Measurements from ENCODE around the gene DNAJC7.

DNA sequence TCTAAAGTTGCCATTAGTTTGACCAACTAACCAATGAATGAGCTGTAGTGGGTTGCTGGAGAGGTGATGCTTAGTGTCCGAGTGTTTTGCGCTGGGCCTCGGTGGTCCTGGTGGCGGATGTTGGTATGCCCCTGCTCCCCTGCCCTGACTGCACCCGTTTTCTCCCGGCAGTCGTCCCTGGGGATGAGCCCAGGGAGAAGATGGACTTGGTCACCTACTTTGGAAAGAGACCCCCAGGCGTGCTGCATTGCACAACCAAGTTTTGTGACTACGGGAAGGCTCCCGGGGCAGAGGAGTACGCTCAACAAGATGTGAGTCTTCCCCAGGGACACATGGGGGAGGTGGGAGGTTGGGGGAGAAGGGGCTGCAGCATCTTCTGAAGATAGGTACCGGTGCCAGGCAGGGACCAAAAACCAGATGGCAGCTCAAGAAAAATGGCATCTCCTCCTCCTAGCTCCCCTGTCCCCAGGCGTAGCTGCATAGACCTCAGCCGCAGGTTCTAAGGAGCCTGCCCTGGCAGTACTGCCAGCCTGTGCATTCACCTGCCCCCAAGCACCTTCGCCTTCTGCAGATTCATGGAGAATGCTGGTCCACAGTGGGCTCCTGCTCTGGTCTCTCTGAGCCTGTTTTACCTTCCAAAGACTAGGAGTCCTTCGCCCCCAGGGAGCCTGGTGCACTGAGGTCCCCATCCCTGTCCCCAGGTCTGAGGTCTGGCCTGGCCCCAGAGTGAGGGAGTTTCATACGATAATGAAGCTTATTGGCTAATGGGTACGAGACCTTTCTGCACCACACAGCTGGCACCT is 45.3 kb downstream of the DNAJC7 start:
- TF ChIP-seq, protein P1, sequence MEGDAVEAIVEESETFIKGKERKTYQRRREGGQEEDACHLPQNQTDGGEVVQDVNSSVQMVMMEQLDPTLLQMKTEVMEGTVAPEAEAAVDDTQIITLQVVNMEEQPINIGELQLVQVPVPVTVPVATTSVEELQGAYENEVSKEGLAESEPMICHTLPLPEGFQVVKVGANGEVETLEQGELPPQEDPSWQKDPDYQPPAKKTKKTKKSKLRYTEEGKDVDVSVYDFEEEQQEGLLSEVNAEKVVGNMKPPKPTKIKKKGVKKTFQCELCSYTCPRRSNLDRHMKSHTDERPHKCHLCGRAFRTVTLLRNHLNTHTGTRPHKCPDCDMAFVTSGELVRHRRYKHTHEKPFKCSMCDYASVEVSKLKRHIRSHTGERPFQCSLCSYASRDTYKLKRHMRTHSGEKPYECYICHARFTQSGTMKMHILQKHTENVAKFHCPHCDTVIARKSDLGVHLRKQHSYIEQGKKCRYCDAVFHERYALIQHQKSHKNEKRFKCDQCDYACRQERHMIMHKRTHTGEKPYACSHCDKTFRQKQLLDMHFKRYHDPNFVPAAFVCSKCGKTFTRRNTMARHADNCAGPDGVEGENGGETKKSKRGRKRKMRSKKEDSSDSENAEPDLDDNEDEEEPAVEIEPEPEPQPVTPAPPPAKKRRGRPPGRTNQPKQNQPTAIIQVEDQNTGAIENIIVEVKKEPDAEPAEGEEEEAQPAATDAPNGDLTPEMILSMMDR (IDR thresholded peaks at IDR 0.05), result no peak
- TF ChIP-seq POLR2A (IDR thresholded peaks at IDR 0.05) (no peak), EP300 (IDR thresholded peaks at IDR 0.05) (no peak), POLR2AphosphoS5 (IDR thresholded peaks at IDR 0.05) (no peak)

Data from stomach (tissue), 4 donors.